IMR-90 (cell line): ENCODE data around the gene MLH1. TPM values are rescaled to one million over a fixed set of nuclear protein-coding genes. Genes with fewer than 3 reads are reported as not detected.

Experiments used
- ATAC-seq: fragments of 200-7000 bp; cut with Tn5 transposase; 2 replicates; pipeline ENCODE4 v1.9.1; 2020; ENCODE audit warnings: low read depth, mild to moderate bottlenecking, moderate library complexity
- BruUV-seq: library from RNA; stranded (reverse); fragments of 400-500 nt; replicated peaks from 2 replicates; lab custom pipeline; 2021; lab: Mats Ljungman, UMichigan
- CTCF ChIA-PET: fragments of 300-600 bp; formaldehyde crosslinking; extraction: SDS; loops from one replicate; lab custom pipeline; 2021; ENCODE audit warnings: antibody characterized with exemption; lab: Yijun Ruan, JAX
- POLR2A ChIA-PET: fragments of 300-600 bp; sonication (Branson Sonifier 250); formaldehyde crosslinking; loops from one replicate; lab custom pipeline; 2022; ENCODE audit warnings: antibody characterized with exemption; ENCODE audit not compliant: unreplicated experiment; lab: Charles Lee
- DNase-seq: peaks from one replicate; pipeline ENCODE4 v3.0.0; 2013
- H2AFZ ChIP-seq: replicated peaks from 2 replicates; pipeline ENCODE3; 2013; ENCODE audit warnings: low read length, mild to moderate bottlenecking; ENCODE audit not compliant: poor library complexity
- H2AK5ac ChIP-seq: 2 replicates; pipeline ENCODE4 v1.6.1; 2013; ENCODE audit warnings: low read depth, low read length, inconsistent platforms
- H2AK9ac ChIP-seq: replicated peaks from 2 replicates; pipeline ENCODE3; 2013; ENCODE audit warnings: mild to moderate bottlenecking, low read depth, low read length, moderate library complexity; ENCODE audit not compliant: poor library complexity
- H2BK120ac ChIP-seq: 2 replicates; pipeline ENCODE4 v1.6.1; 2013; ENCODE audit warnings: low read depth, low read length, inconsistent platforms
- H2BK15ac ChIP-seq: 3 replicates; pipeline ENCODE4 v1.6.1; 2013; ENCODE audit warnings: low read depth, low read length, inconsistent platforms
- H2BK20ac ChIP-seq: 2 replicates; pipeline ENCODE4 v1.6.1; 2013; ENCODE audit warnings: low read depth, mild to moderate bottlenecking, inconsistent platforms, low read length, moderate library complexity
- H2BK5ac ChIP-seq: 2 replicates; pipeline ENCODE4 v1.6.1; 2013; ENCODE audit warnings: mild to moderate bottlenecking, low read depth, low read length, inconsistent platforms; ENCODE audit not compliant: poor library complexity, severe bottlenecking
- H3K14ac ChIP-seq: replicated peaks from 2 replicates; pipeline ENCODE4 v1.6.1; 2013; ENCODE audit warnings: low read depth, low read length, inconsistent platforms
- H3K18ac ChIP-seq: 2 replicates; pipeline ENCODE4 v1.6.1; 2013; ENCODE audit warnings: low read depth, low read length, control low read depth
- H3K23ac ChIP-seq: 2 replicates; pipeline ENCODE4 v1.6.1; 2013; ENCODE audit warnings: low read depth, low read length, inconsistent platforms
- H3K27ac ChIP-seq: 2 replicates; pipeline ENCODE4 v1.5.1; 2013; ENCODE audit warnings: mild to moderate bottlenecking, control low read depth, low read length; ENCODE audit not compliant: insufficient read depth
- H3K27me3 ChIP-seq: 2 replicates; pipeline ENCODE4 v1.6.1; 2013; ENCODE audit warnings: low read length; ENCODE audit not compliant: control insufficient read depth, insufficient read depth
- H3K36me3 ChIP-seq: 2 replicates; pipeline ENCODE4 v1.6.1; 2013; ENCODE audit warnings: low read length, mixed read lengths; ENCODE audit not compliant: control insufficient read depth, insufficient read depth
- H3K4ac ChIP-seq: 2 replicates; pipeline ENCODE4 v1.6.1; 2013; ENCODE audit warnings: low read depth, low read length, inconsistent platforms
- H3K4me1 ChIP-seq: 2 replicates; pipeline ENCODE4 v1.6.1; 2013; ENCODE audit warnings: low read length, mixed read lengths; ENCODE audit not compliant: control insufficient read depth, insufficient read depth
- H3K4me2 ChIP-seq: 2 replicates; pipeline ENCODE4 v1.6.1; 2013; ENCODE audit warnings: low read depth, mild to moderate bottlenecking, control low read depth, low read length, moderate library complexity
- H3K4me3 ChIP-seq: 2 replicates; pipeline ENCODE4 v1.5.1; 2013; ENCODE audit warnings: low read depth, mild to moderate bottlenecking, control low read depth, low read length, moderate library complexity; ENCODE audit not compliant: insufficient read depth
- H3K56ac ChIP-seq: 2 replicates; pipeline ENCODE4 v1.6.1; 2013; ENCODE audit warnings: low read length, inconsistent platforms; ENCODE audit not compliant: insufficient read depth; ENCODE audit errors: extremely low read depth
- H3K79me1 ChIP-seq, 2 experiments: 2 replicates each; pipeline ENCODE4 v1.6.1; 2013; ENCODE audit warnings: low read length in 2 of 2, inconsistent platforms in 1 of 2, low read depth in 1 of 2
- H3K9ac ChIP-seq: 2 replicates; pipeline ENCODE4 v1.6.1; 2013; ENCODE audit warnings: low read depth, low read length, control low read depth
- H3K9me1 ChIP-seq: 2 replicates; pipeline ENCODE4 v1.6.1; 2013; ENCODE audit warnings: low read length, inconsistent platforms; ENCODE audit not compliant: insufficient read depth
- H3K9me3 ChIP-seq: 2 replicates; pipeline ENCODE4 v1.6.1; 2013; ENCODE audit warnings: low read length; ENCODE audit not compliant: control insufficient read depth, insufficient read depth
- H4K20me1 ChIP-seq: 2 replicates; pipeline ENCODE4 v1.6.1; 2013; ENCODE audit warnings: low read length, inconsistent platforms; ENCODE audit not compliant: insufficient read depth
- H4K5ac ChIP-seq: 2 replicates; pipeline ENCODE4 v1.6.1; 2013; ENCODE audit warnings: mild to moderate bottlenecking, low read depth, low read length, control low read depth
- H4K8ac ChIP-seq, 2 experiments: 2 replicates each; pipeline ENCODE4 v1.6.1; 2013; ENCODE audit warnings: low read depth in 2 of 2, low read length in 2 of 2, control low read depth in 1 of 2, inconsistent platforms in 1 of 2
- H4K91ac ChIP-seq: 2 replicates; pipeline ENCODE4 v1.6.1; 2013; ENCODE audit warnings: low read depth, low read length, inconsistent platforms; ENCODE audit not compliant: insufficient read depth
- CEBPB ChIP-seq: IDR thresholded peaks from 2 replicates; pipeline ENCODE4 v1.6.1; 2012; ENCODE audit warnings: low read depth, low read length, improper control_type of control experiment
- FOS ChIP-seq: fragments of 150-350 bp; IDR thresholded peaks from 2 replicates; pipeline ENCODE4 v1.6.1; 2016; ENCODE audit warnings: low read depth, low read length
- MAFK ChIP-seq: IDR thresholded peaks from 2 replicates; pipeline ENCODE4 v1.6.1; 2012; ENCODE audit warnings: low read depth, low read length, improper control_type of control experiment
- MAZ ChIP-seq: IDR thresholded peaks from 2 replicates; pipeline ENCODE4 v1.6.1; 2012; ENCODE audit warnings: low read depth, mild to moderate bottlenecking, low read length, improper control_type of control experiment, moderate library complexity, borderline replicate concordance
- MXI1 ChIP-seq: IDR thresholded peaks from 2 replicates; pipeline ENCODE4 v1.6.1; 2012; ENCODE audit warnings: low read depth, mild to moderate bottlenecking, low read length, moderate library complexity, borderline replicate concordance
- POLR2A ChIP-seq: IDR thresholded peaks from 2 replicates; pipeline ENCODE4 v1.6.1; 2012; ENCODE audit warnings: mild to moderate bottlenecking, low read depth, low read length
- WGBS, 2 experiments: methylation state at CpG; one replicate each; pipeline versions ENCODE4 v1.1.5 to v1.1.7; 2013; ENCODE audit warnings: missing lambda C conversion rate in 2 of 2; ENCODE audit not compliant: insufficient read length in 1 of 2; ENCODE audit errors: extremely low coverage in 2 of 2; 5-methylcytosine and 5-hydroxymethylcytosine counted together
- dilution Hi-C: fragments of 300-500 bp; cut with HindIII; formaldehyde crosslinking; loops from one replicate; pipeline ENCODE4 v1.14.3; 2018; ENCODE audit warnings: low sequenced_read_pairs; ENCODE audit not compliant: unreplicated experiment
- in situ Hi-C: fragments of 300-500 bp; cut with MboI; formaldehyde crosslinking; loops from 3 replicates; pipeline ENCODE4 v1.14.3; 2019; ENCODE audit warnings: low sequenced_read_pairs, inconsistent platforms, mixed read lengths
- intact Hi-C: fragments of 100-400 bp; cut with micrococcal nuclease; formaldehyde crosslinking; loops from 2 replicates; pipeline ENCODE4 v1.10.0; 2022
- polyA plus RNA-seq, 3 experiments: library from polyadenylated mRNA; depleted of rRNA; stranded (reverse); fragments of >200 nt; gene quantifications; 2 replicates each; pipeline ENCODE4 v1.2.3, GENCODE V29; 2012; ENCODE audit warnings: low replicate concordance in 1 of 3
- total RNA-seq: library from RNA; depleted of rRNA; stranded (reverse); fragments of >200 nt; gene quantifications from 2 replicates; pipeline ENCODE4 v1.2.3, GENCODE V29; 2012

Gene MLH1
- total and polyA plus RNA-seq, 2 of the 4 experiments (the other 2 are of a cell fraction) = 30.2 to 54.1 TPM

DNA sequence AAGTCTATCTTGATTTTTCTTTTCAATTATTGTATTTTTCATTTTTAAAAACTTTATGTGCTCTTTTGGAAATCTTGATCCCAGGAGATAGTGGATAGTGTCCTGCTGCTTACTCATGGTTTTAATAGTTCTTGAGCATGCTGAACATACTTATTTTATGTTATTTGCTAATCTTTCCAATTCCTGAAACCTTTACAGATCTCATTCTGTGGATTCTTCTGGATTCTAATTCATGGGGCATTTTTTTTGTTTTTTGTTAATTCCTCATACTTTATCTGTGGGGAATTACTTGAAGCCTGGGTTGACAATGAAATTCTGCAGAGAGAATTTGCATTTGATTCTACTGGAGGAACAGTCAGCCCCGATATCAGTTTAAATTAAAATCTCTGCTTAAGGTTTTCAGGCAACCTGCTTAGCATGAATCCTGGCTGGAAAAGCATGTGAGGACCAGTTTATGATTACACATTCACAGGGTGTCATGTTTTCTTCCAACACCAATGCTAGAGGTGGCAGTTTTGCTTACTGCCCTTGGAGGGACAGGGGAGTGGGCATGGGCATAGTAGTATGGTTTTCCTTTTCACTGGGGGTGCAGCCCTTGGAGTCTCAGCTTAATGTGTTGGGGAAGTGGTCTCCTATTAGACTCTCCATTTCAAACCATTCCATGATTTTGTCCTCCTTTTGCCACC is 46.0 kb downstream of the MLH1 start:
- BruUV-seq = no TSS peak
- Histone ChIP-seq H2AK9ac (no peak overlapping the region), H3K4me3 (no peak overlapping the region), H2BK5ac (no peak overlapping the region), H4K5ac (no peak overlapping the region), H3K4me1 (peaks cover 2% of the 10 kb centered on the region), H3K27ac (no peak overlapping the region), H3K4me2 (no peak overlapping the region), H3K14ac (no peak overlapping the region), H3K36me3 (peaks cover 25% of the 10 kb centered on the region), H3K4ac (no peak overlapping the region), H2BK15ac (no peak overlapping the region), H2BK20ac (no peak overlapping the region), H3K27me3 (no peaks in the 10 kb centered on the region), H2AFZ (no peak overlapping the region), H2AK5ac (no peak overlapping the region), H4K91ac (no peak overlapping the region), H3K9me1 (peaks cover 10% of the 10 kb centered on the region), H3K56ac (no peak overlapping the region), H3K9me3 (peaks cover 3% of the 10 kb centered on the region), H3K9ac (no peak overlapping the region), H3K23ac (no peak overlapping the region), H4K8ac (no peak overlapping the region), H3K18ac (no peak overlapping the region), H4K20me1 (no peaks in the 10 kb centered on the region), H2BK120ac (no peak overlapping the region), H3K79me1 (peaks cover 0 to 15% of the 10 kb centered on the region in 2 experiments; a peak in 2 of 4 replicates)
- intact Hi-C loops (no loop called here), dilution Hi-C loops (no loop called here), in situ Hi-C loops (no loop called here)
- no peak for ATAC-seq
- CTCF ChIA-PET = no interaction called here
- no peak for TF ChIP-seq MAZ
- no peak for TF ChIP-seq MXI1
- no peak for TF ChIP-seq MAFK
- TF ChIP-seq CEBPB = no peak
- no peak for TF ChIP-seq FOS
- TF ChIP-seq POLR2A = no peak
- WGBS, 2 experiments = no CpG with 5 or more reads among the region's 1 CpG
- POLR2A ChIA-PET = no interaction called here
- no peak for DNase-seq
